K562 (cell line): ENCODE measurements around the gene MRPS15. TPM values are rescaled to one million over a fixed set of nuclear protein-coding genes. Genes with fewer than 3 reads are reported as not detected.

Experiments used
- ATAC-seq: fragments of 200-7000 bp; cut with Tn5 transposase; 3 replicates; pipeline ENCODE4 v1.9.1; 2020; ENCODE audit warnings: moderate library complexity
- BruUV-seq: library from RNA; stranded (reverse); fragments of 400-500 nt; replicated peaks from 2 replicates; lab custom pipeline; 2021; lab: Mats Ljungman, UMichigan
- CTCF ChIA-PET: fragments of 300-600 bp; formaldehyde crosslinking; extraction: SDS; loops from one replicate; lab custom pipeline; 2021; ENCODE audit warnings: low intra/inter-chr PET ratio; lab: Yijun Ruan, JAX
- POLR2A ChIA-PET: fragments of 300-600, 350-650 bp; sonication (Branson Sonifier 250); formaldehyde crosslinking; extraction: SDS; loops from one replicate; lab custom pipeline; 2021; ENCODE audit warnings: antibody characterized with exemption, inconsistent platforms; lab: Yijun Ruan, JAX
- DNase-seq, 4 experiments: peaks; one replicate each; pipeline versions ENCODE4 v3.0.0 to v3.0.0-alpha.2; 2011 to 2018; ENCODE audit warnings: low spot score in 3 of 4, mixed read lengths in 3 of 4; ENCODE audit errors: extremely low read depth in 1 of 4
- FAIRE-seq: peaks from 2 replicates; lab custom pipeline; 2011; peaks lifted over from hg19 to GRCh38; lab: Jason Lieb, UNC
- H2AFZ ChIP-seq: 2 replicates; pipeline ENCODE4 v1.6.0; 2011; ENCODE audit warnings: low read depth, low read length, control low read depth, inconsistent platforms
- H3K27ac ChIP-seq: fragments of 200-600 bp; 3 replicates; pipeline ENCODE4 v1.8.0; 2011; ENCODE audit warnings: low read depth, mild to moderate bottlenecking, control low read depth, inconsistent platforms, low read length, moderate library complexity, mixed read lengths; ENCODE audit errors: extremely low read depth
- H3K27me3 ChIP-seq, 2 experiments: fragments of 300-600 bp in 1 of 2; 2 replicates in 1 of 2; 3 replicates in 1 of 2; pipeline versions ENCODE4 v1.6.0 to v1.8.0; 2011; ENCODE audit warnings: inconsistent platforms in 2 of 2, low read length in 2 of 2, mild to moderate bottlenecking in 1 of 2, mixed read lengths in 1 of 2, moderate library complexity in 1 of 2; ENCODE audit not compliant: control insufficient read depth in 2 of 2, insufficient read depth in 2 of 2
- H3K36me3 ChIP-seq: fragments of 300-600 bp; 3 replicates; pipeline ENCODE4 v1.8.0; 2011; ENCODE audit warnings: mild to moderate bottlenecking, low read length, inconsistent platforms; ENCODE audit not compliant: control insufficient read depth, insufficient read depth
- H3K4me1 ChIP-seq, 2 experiments: fragments of 200-600 bp in 1 of 2; replicated peaks in 1 of 2; 2 replicates in 1 of 2; 3 replicates in 1 of 2; pipeline versions ENCODE4 v1.5.1 to v1.8.0; 2011; ENCODE audit warnings: inconsistent platforms in 2 of 2, low read length in 2 of 2, mild to moderate bottlenecking in 1 of 2, mixed read lengths in 1 of 2, moderate library complexity in 1 of 2; ENCODE audit not compliant: control insufficient read depth in 2 of 2, insufficient read depth in 2 of 2
- H3K4me2 ChIP-seq: 2 replicates; pipeline ENCODE4 v1.6.1; 2011; ENCODE audit warnings: low read length, control low read depth, inconsistent platforms, mixed read lengths; ENCODE audit not compliant: insufficient read depth
- H3K4me3 ChIP-seq: fragments of 200-600 bp; sonication (generic), shearing (Covaris generic); 2 replicates; pipeline ENCODE4 v1.5.1; 2016; ENCODE audit warnings: control low read depth, inconsistent platforms
- H3K79me2 ChIP-seq: fragments of 200-600 bp; 3 replicates; pipeline ENCODE4 v1.8.0; 2011; ENCODE audit warnings: low read length, inconsistent platforms; ENCODE audit not compliant: control insufficient read depth, insufficient read depth
- H3K9ac ChIP-seq, 2 experiments: 2 replicates each; pipeline versions ENCODE4 v1.6.0 to v1.6.1; 2011; ENCODE audit warnings: low read depth in 2 of 2, low read length in 2 of 2, control low read depth in 1 of 2, inconsistent platforms in 1 of 2, mild to moderate bottlenecking in 1 of 2, mixed read lengths in 1 of 2; ENCODE audit not compliant: insufficient read depth in 1 of 2
- H3K9me1 ChIP-seq: one replicate; pipeline ENCODE4 v1.6.0; 2011; ENCODE audit warnings: inconsistent platforms, mild to moderate bottlenecking, low read length, moderate library complexity; ENCODE audit not compliant: control insufficient read depth, insufficient read depth
- H3K9me3 ChIP-seq: replicated peaks from 2 replicates; pipeline ENCODE4 v1.5.1; 2011; ENCODE audit warnings: low read depth, low read length, inconsistent platforms; ENCODE audit not compliant: control insufficient read depth, insufficient read depth
- H4K20me1 ChIP-seq: replicated peaks from 2 replicates; pipeline ENCODE4 v1.6.1; 2011; ENCODE audit warnings: low read length, inconsistent platforms, mixed read lengths; ENCODE audit not compliant: control insufficient read depth, insufficient read depth
- BCOR ChIP-seq: fragments of 450-650 bp; IDR thresholded peaks from 2 replicates; pipeline ENCODE4 v1.6.1; 2016
- FIP1L1 ChIP-seq: fragments of 200-400 bp; formaldehyde crosslinking; IDR thresholded peaks from 2 replicates; pipeline ENCODE4 v1.6.1; 2018; ENCODE audit warnings: mild to moderate bottlenecking, low read depth, low read length; ENCODE audit not compliant: poor library complexity, severe bottlenecking
- KDM1A ChIP-seq, 2 experiments: fragments of 450-650 bp; IDR thresholded peaks; 2 replicates each; pipeline ENCODE4 v1.6.1; 2016; ENCODE audit warnings: mild to moderate bottlenecking in 2 of 2
- TRIM24 ChIP-seq, 2 experiments: fragments of 450-650 bp; IDR thresholded peaks; 2 replicates each; pipeline ENCODE4 v1.6.1; 2016
- ZBTB33 ChIP-seq: sonication (generic); formaldehyde crosslinking; IDR thresholded peaks from 2 replicates; pipeline ENCODE4 v1.8.1; 2023; ENCODE audit warnings: mild to moderate bottlenecking, missing genetic modification reagents
- ZKSCAN3 ChIP-seq: fragments of 250-450 bp; sonication (Bioruptor Pico); IDR thresholded peaks from 2 replicates; pipeline ENCODE4 v1.4.0; 2020
- ZNF165 ChIP-seq: fragments of 250-450 bp; sonication (Bioruptor Pico); IDR thresholded peaks from 2 replicates; pipeline ENCODE4 v1.4.0; 2020; ENCODE audit warnings: borderline replicate concordance
- ZNF778 ChIP-seq: fragments of 450-650 bp; formaldehyde crosslinking; IDR thresholded peaks from 2 replicates; pipeline ENCODE4 v1.4.0; 2020; ENCODE audit warnings: mild to moderate bottlenecking, moderate library complexity
- WGBS: fragments of 100-300 bp; shearing (Covaris generic); methylation state at CpG from one replicate; pipeline ENCODE4 v1.1.6; 2016; ENCODE audit warnings: low coverage, mixed read lengths; ENCODE audit not compliant: insufficient coverage; ENCODE audit errors: missing lambda C conversion rate; 5-methylcytosine and 5-hydroxymethylcytosine counted together
- in situ Hi-C: fragments of 300-500 bp; cut with MboI; formaldehyde crosslinking; loops from 4 replicates; pipeline ENCODE4 v1.15.0; 2018; ENCODE audit warnings: inconsistent platforms, mixed read lengths
- intact Hi-C: fragments of 100-400 bp; cut with micrococcal nuclease; formaldehyde crosslinking; loops from 2 replicates; pipeline ENCODE4 v1.14.2; 2022
- polyA plus RNA-seq, 8 experiments: library from polyadenylated mRNA; depleted of rRNA in 4 of 8; stranded (reverse) in 5 of 8; unstranded in 3 of 8; fragments of >200 nt; fragmentation: Nextera tagmentation in 2 of 8; fragmentation: Illumina TruSeq in 1 of 8; extraction: Ambion mirVana in 2 of 8; extraction: Trizol in 1 of 8; gene quantifications; 2 replicates each; pipeline versions ENCODE4 v1.2.1 to v1.2.3, GENCODE V29; 2011 to 2014; ENCODE audit warnings: inconsistent platforms in 1 of 8, missing spikeins in 1 of 8
- total RNA-seq, 7 experiments: library from RNA; depleted of rRNA in 6 of 7; stranded (reverse); fragments of >200 nt in 6 of 7; fragmentation: Illumina TruSeq in 2 of 7; extraction: Trizol in 2 of 7; gene quantifications; 2 replicates each; pipeline versions ENCODE4 v1.2.1 to v1.2.3, GENCODE V29; 2011 to 2021; ENCODE audit warnings: low replicate concordance in 1 of 7

The MRPS15 gene
- total and polyA plus RNA-seq, 9 of the 15 experiments (the other 6 are each of a cell fraction or from before 2014, with no cell fraction given): 62.9 to 286 (median 149) TPM

- TF ChIP-seq ZBTB33 (0 out of 2 replicates have a peak, but pooled peaks have one; percentile 11), FIP1L1 (no peak)
Observed at GRCh38 chr1:36471830-36472641, 7.9 kb upstream of the MRPS15 start (continued).

- in situ Hi-C loops (no loop called here), intact Hi-C loops (no loop called here)
- H3K27ac ChIP-seq: no peak overlapping the region
- no peak for DNase-seq
- 14% methylated on average over 2 of the region's 2 CpGs for WGBS
- H3K9me3 ChIP-seq: no peaks in the 10 kb centered on the region
- FAIRE-seq: no peak
- TF ChIP-seq ZKSCAN3 (CRISPR knock-in tag) (peak; percentile 98), ZNF778 (no peak), BCOR (peak; percentile 64), ZNF165 (CRISPR knock-in tag) (no peak), TRIM24 (IDR thresholded peaks at IDR 0.05) (peak in 1 of 2 experiments; percentile 37; a peak in 1 of 4 replicates), KDM1A (IDR thresholded peaks at IDR 0.05) (0 out of 4 replicates have a peak, but pooled peaks of 1 of the 2 experiments have one; percentile 7)
- no TSS peak for BruUV-seq
- no peak overlapping the region for H3K4me2 ChIP-seq
- no peaks in the 10 kb centered on the region for H3K9me1 ChIP-seq
- H3K9ac ChIP-seq: peak overlapping the region in 1 of 2 experiments; percentile 53; a peak in 1 of 4 replicates
- CTCF ChIA-PET: no interaction called here
- H3K27me3 ChIP-seq: no peaks in the 10 kb centered on the region
- H3K36me3 ChIP-seq: no peaks in the 10 kb centered on the region
- H3K4me3 ChIP-seq: no peak overlapping the region
- no peak for ATAC-seq
- H4K20me1 ChIP-seq: no peaks in the 10 kb centered on the region
- H2AFZ ChIP-seq: peak overlapping the region; percentile 12; the same call in 1 of the 2 replicates
- H3K79me2 ChIP-seq: peaks cover 6% of the 10 kb centered on the region; the same call in 1 of the 3 replicates
- peaks cover 13 to 38% of the 10 kb centered on the region in 2 experiments for H3K4me1 ChIP-seq
- POLR2A ChIA-PET: no interaction called here
Observed at GRCh38 chr1:36469163-36469562, 5.0 kb upstream of the MRPS15 start.
